IMR-90 (cell line): Measurements from ENCODE around the gene ETFRF1. TPM values are rescaled to one million over a fixed set of nuclear protein-coding genes. Genes with fewer than 3 reads are reported as not detected.

Experiments used
- ATAC-seq: fragments of 200-7000 bp; cut with Tn5 transposase; 2 replicates; pipeline ENCODE4 v1.9.1; 2020; ENCODE audit warnings: low read depth, mild to moderate bottlenecking, moderate library complexity
- BruUV-seq: library from RNA; stranded (reverse); fragments of 400-500 nt; replicated peaks from 2 replicates; lab custom pipeline; 2021; lab: Mats Ljungman, UMichigan
- CTCF ChIA-PET: fragments of 300-600 bp; formaldehyde crosslinking; extraction: SDS; loops from one replicate; lab custom pipeline; 2021; ENCODE audit warnings: antibody characterized with exemption; lab: Yijun Ruan, JAX
- POLR2A ChIA-PET: fragments of 300-600 bp; sonication (Branson Sonifier 250); formaldehyde crosslinking; loops from one replicate; lab custom pipeline; 2022; ENCODE audit warnings: antibody characterized with exemption; ENCODE audit not compliant: unreplicated experiment; lab: Charles Lee
- DNase-seq: peaks from one replicate; pipeline ENCODE4 v3.0.0; 2013
- H2AFZ ChIP-seq: replicated peaks from 2 replicates; pipeline ENCODE3; 2013; ENCODE audit warnings: low read length, mild to moderate bottlenecking; ENCODE audit not compliant: poor library complexity
- H2AK5ac ChIP-seq: 2 replicates; pipeline ENCODE4 v1.6.1; 2013; ENCODE audit warnings: low read depth, low read length, inconsistent platforms
- H2AK9ac ChIP-seq: replicated peaks from 2 replicates; pipeline ENCODE3; 2013; ENCODE audit warnings: mild to moderate bottlenecking, low read depth, low read length, moderate library complexity; ENCODE audit not compliant: poor library complexity
- H2BK120ac ChIP-seq: 2 replicates; pipeline ENCODE4 v1.6.1; 2013; ENCODE audit warnings: low read depth, low read length, inconsistent platforms
- H2BK15ac ChIP-seq: 3 replicates; pipeline ENCODE4 v1.6.1; 2013; ENCODE audit warnings: low read depth, low read length, inconsistent platforms
- H2BK20ac ChIP-seq: 2 replicates; pipeline ENCODE4 v1.6.1; 2013; ENCODE audit warnings: low read depth, mild to moderate bottlenecking, inconsistent platforms, low read length, moderate library complexity
- H2BK5ac ChIP-seq: 2 replicates; pipeline ENCODE4 v1.6.1; 2013; ENCODE audit warnings: mild to moderate bottlenecking, low read depth, low read length, inconsistent platforms; ENCODE audit not compliant: poor library complexity, severe bottlenecking
- H3K14ac ChIP-seq: replicated peaks from 2 replicates; pipeline ENCODE4 v1.6.1; 2013; ENCODE audit warnings: low read depth, low read length, inconsistent platforms
- H3K18ac ChIP-seq: 2 replicates; pipeline ENCODE4 v1.6.1; 2013; ENCODE audit warnings: low read depth, low read length, control low read depth
- H3K23ac ChIP-seq: 2 replicates; pipeline ENCODE4 v1.6.1; 2013; ENCODE audit warnings: low read depth, low read length, inconsistent platforms
- H3K27ac ChIP-seq: 2 replicates; pipeline ENCODE4 v1.5.1; 2013; ENCODE audit warnings: mild to moderate bottlenecking, control low read depth, low read length; ENCODE audit not compliant: insufficient read depth
- H3K27me3 ChIP-seq: 2 replicates; pipeline ENCODE4 v1.6.1; 2013; ENCODE audit warnings: low read length; ENCODE audit not compliant: control insufficient read depth, insufficient read depth
- H3K36me3 ChIP-seq: 2 replicates; pipeline ENCODE4 v1.6.1; 2013; ENCODE audit warnings: low read length, mixed read lengths; ENCODE audit not compliant: control insufficient read depth, insufficient read depth
- H3K4ac ChIP-seq: 2 replicates; pipeline ENCODE4 v1.6.1; 2013; ENCODE audit warnings: low read depth, low read length, inconsistent platforms
- H3K4me1 ChIP-seq: 2 replicates; pipeline ENCODE4 v1.6.1; 2013; ENCODE audit warnings: low read length, mixed read lengths; ENCODE audit not compliant: control insufficient read depth, insufficient read depth
- H3K4me2 ChIP-seq: 2 replicates; pipeline ENCODE4 v1.6.1; 2013; ENCODE audit warnings: low read depth, mild to moderate bottlenecking, control low read depth, low read length, moderate library complexity
- H3K4me3 ChIP-seq: 2 replicates; pipeline ENCODE4 v1.5.1; 2013; ENCODE audit warnings: low read depth, mild to moderate bottlenecking, control low read depth, low read length, moderate library complexity; ENCODE audit not compliant: insufficient read depth
- H3K56ac ChIP-seq: 2 replicates; pipeline ENCODE4 v1.6.1; 2013; ENCODE audit warnings: low read length, inconsistent platforms; ENCODE audit not compliant: insufficient read depth; ENCODE audit errors: extremely low read depth
- H3K79me1 ChIP-seq, 2 experiments: 2 replicates each; pipeline ENCODE4 v1.6.1; 2013; ENCODE audit warnings: low read length in 2 of 2, inconsistent platforms in 1 of 2, low read depth in 1 of 2
- H3K9ac ChIP-seq: 2 replicates; pipeline ENCODE4 v1.6.1; 2013; ENCODE audit warnings: low read depth, low read length, control low read depth
- H3K9me1 ChIP-seq: 2 replicates; pipeline ENCODE4 v1.6.1; 2013; ENCODE audit warnings: low read length, inconsistent platforms; ENCODE audit not compliant: insufficient read depth
- H3K9me3 ChIP-seq: 2 replicates; pipeline ENCODE4 v1.6.1; 2013; ENCODE audit warnings: low read length; ENCODE audit not compliant: control insufficient read depth, insufficient read depth
- H4K20me1 ChIP-seq: 2 replicates; pipeline ENCODE4 v1.6.1; 2013; ENCODE audit warnings: low read length, inconsistent platforms; ENCODE audit not compliant: insufficient read depth
- H4K5ac ChIP-seq: 2 replicates; pipeline ENCODE4 v1.6.1; 2013; ENCODE audit warnings: mild to moderate bottlenecking, low read depth, low read length, control low read depth
- H4K8ac ChIP-seq, 2 experiments: 2 replicates each; pipeline ENCODE4 v1.6.1; 2013; ENCODE audit warnings: low read depth in 2 of 2, low read length in 2 of 2, control low read depth in 1 of 2, inconsistent platforms in 1 of 2
- H4K91ac ChIP-seq: 2 replicates; pipeline ENCODE4 v1.6.1; 2013; ENCODE audit warnings: low read depth, low read length, inconsistent platforms; ENCODE audit not compliant: insufficient read depth
- BHLHE40 ChIP-seq: fragments of 150-350 bp; IDR thresholded peaks from 2 replicates; pipeline ENCODE4 v1.6.1; 2016; ENCODE audit warnings: mild to moderate bottlenecking, low read depth, low read length
- CHD1 ChIP-seq: IDR thresholded peaks from 2 replicates; pipeline ENCODE4 v1.6.1; 2012; ENCODE audit warnings: low read depth, low read length, improper control_type of control experiment
- CTCF ChIP-seq: conservative IDR thresholded peaks from 2 replicates; pipeline ENCODE4 v1.5.1; 2012; ENCODE audit warnings: mild to moderate bottlenecking, low read depth, low read length, improper control_type of control experiment
- MAFK ChIP-seq: IDR thresholded peaks from 2 replicates; pipeline ENCODE4 v1.6.1; 2012; ENCODE audit warnings: low read depth, low read length, improper control_type of control experiment
- MXI1 ChIP-seq: IDR thresholded peaks from 2 replicates; pipeline ENCODE4 v1.6.1; 2012; ENCODE audit warnings: low read depth, mild to moderate bottlenecking, low read length, moderate library complexity, borderline replicate concordance
- RAD21 ChIP-seq: IDR thresholded peaks from 2 replicates; pipeline ENCODE4 v1.6.1; 2012; ENCODE audit warnings: low read length, improper control_type of control experiment
- RCOR1 ChIP-seq: IDR thresholded peaks from 2 replicates; pipeline ENCODE4 v1.6.1; 2012; ENCODE audit warnings: mild to moderate bottlenecking, low read length, improper control_type of control experiment; ENCODE audit not compliant: insufficient replicate concordance
- SMC3 ChIP-seq: fragments of 150-350 bp; IDR thresholded peaks from 2 replicates; pipeline ENCODE4 v1.6.1; 2016; ENCODE audit warnings: low read depth, mild to moderate bottlenecking, antibody characterized with exemption, low read length, moderate library complexity
- USF2 ChIP-seq: fragments of 150-350 bp; IDR thresholded peaks from 2 replicates; pipeline ENCODE4 v1.6.1; 2017; ENCODE audit warnings: mild to moderate bottlenecking, antibody characterized with exemption, low read length, low read depth
- WGBS, 2 experiments: methylation state at CpG; one replicate each; pipeline versions ENCODE4 v1.1.5 to v1.1.7; 2013; ENCODE audit warnings: missing lambda C conversion rate in 2 of 2; ENCODE audit not compliant: insufficient read length in 1 of 2; ENCODE audit errors: extremely low coverage in 2 of 2; 5-methylcytosine and 5-hydroxymethylcytosine counted together
- dilution Hi-C: fragments of 300-500 bp; cut with HindIII; formaldehyde crosslinking; loops from one replicate; pipeline ENCODE4 v1.14.3; 2018; ENCODE audit warnings: low sequenced_read_pairs; ENCODE audit not compliant: unreplicated experiment
- in situ Hi-C: fragments of 300-500 bp; cut with MboI; formaldehyde crosslinking; loops from 3 replicates; pipeline ENCODE4 v1.14.3; 2019; ENCODE audit warnings: low sequenced_read_pairs, inconsistent platforms, mixed read lengths
- intact Hi-C: fragments of 100-400 bp; cut with micrococcal nuclease; formaldehyde crosslinking; loops from 2 replicates; pipeline ENCODE4 v1.10.0; 2022
- polyA plus RNA-seq, 3 experiments: library from polyadenylated mRNA; depleted of rRNA; stranded (reverse); fragments of >200 nt; gene quantifications; 2 replicates each; pipeline ENCODE4 v1.2.3, GENCODE V29; 2012; ENCODE audit warnings: low replicate concordance in 1 of 3
- total RNA-seq: library from RNA; depleted of rRNA; stranded (reverse); fragments of >200 nt; gene quantifications from 2 replicates; pipeline ENCODE4 v1.2.3, GENCODE V29; 2012

The ETFRF1 gene
- total and polyA plus RNA-seq, 2 of the 4 experiments (the other 2 are of a cell fraction): 8.6 to 14.4 TPM

GRCh38 chr12:25146686-25147085 is 48.4 kb upstream of the ETFRF1 start:
- Histone ChIP-seq H3K9me3 (no peaks in the 10 kb centered on the region), H3K4ac (peak overlapping the region; percentile 18; the same call in 1 of the 2 replicates), H3K27me3 (no peaks in the 10 kb centered on the region), H3K14ac (no peak overlapping the region), H2BK120ac (no peak overlapping the region), H2BK5ac (no peak overlapping the region), H4K5ac (no peak overlapping the region; the same call in 1 of the 2 replicates), H3K79me1 (no peaks in the 10 kb centered on the region), H4K20me1 (no peaks in the 10 kb centered on the region), H2BK20ac (no peak overlapping the region), H3K9ac (no peak overlapping the region), H3K36me3 (no peaks in the 10 kb centered on the region), H3K18ac (peak overlapping the region; percentile 12; the same call in 1 of the 2 replicates), H4K91ac (no peak overlapping the region), H2BK15ac (no peak overlapping the region), H3K4me1 (peaks cover 4% of the 10 kb centered on the region), H2AFZ (no peak overlapping the region), H3K27ac (no peak overlapping the region), H3K23ac (no peak overlapping the region), H3K9me1 (no peaks in the 10 kb centered on the region), H2AK9ac (no peak overlapping the region), H3K4me3 (no peak overlapping the region), H3K56ac (no peak overlapping the region), H2AK5ac (peak overlapping the region; percentile 48), H4K8ac (0 out of 4 replicates have a peak overlapping the region, but pooled peaks of 1 of the 2 experiments have one; percentile 58), H3K4me2 (no peak overlapping the region)
- TF ChIP-seq SMC3 (no peak), MAFK (no peak), RCOR1 (no peak), BHLHE40 (no peak), CTCF (no peak), MXI1 (no peak), USF2 (no peak), CHD1 (no peak), RAD21 (no peak)
- dilution Hi-C loops: no loop called here
- in situ Hi-C loops: loop anchor here (25.0 kb wide), 1 partner anchor 1934 kb away; no protein-coding TSS in a partner anchor
- POLR2A ChIA-PET: no interaction called here
- intact Hi-C loops: no loop called here
- DNase-seq: no peak
- BruUV-seq: no TSS peak
- WGBS, 2 experiments: no CpG with 5 or more reads among the region's 1 CpG
- CTCF ChIA-PET: no interaction called here
- no peak for ATAC-seq
